HL-60/S4 treated with phorbol 12-myristate 13-acetate at 8.2 ng/mL for 4 days and 3 days (cell line): ENCODE data around the gene CPNE7.

Source experiments
- in situ Hi-C: fragments of 300-500 bp; cut with MboI; formaldehyde crosslinking; loops from 2 replicates; pipeline ENCODE4 v1.15.0; 2022; ENCODE audit warnings: low sequenced_read_pairs

Gene CPNE7

GRCh38 chr16:89548344-89549006 lies 27.1 kb upstream of the CPNE7 start:
- in situ Hi-C loops, result no loop called here

GRCh38 chr16:89549007-89549700 lies 26.4 kb upstream of the CPNE7 start:
- in situ Hi-C loops, result no loop called here

- in situ Hi-C loops, result no loop called here
Observed at GRCh38 chr16:89550421-89551007, 25.0 kb upstream of the CPNE7 start.

GRCh38 chr16:89552329-89552728 lies 23.2 kb upstream of the CPNE7 start:
- in situ Hi-C loops, result no loop called here

- in situ Hi-C loops, result no loop called here
Observed at GRCh38 chr16:89552913-89553312, 22.6 kb upstream of the CPNE7 start.

- in situ Hi-C loops, result no loop called here
Observed at GRCh38 chr16:89553733-89554132, 21.8 kb upstream of the CPNE7 start.

- in situ Hi-C loops, result no loop called here
Observed at GRCh38 chr16:89554343-89554742, 21.2 kb upstream of the CPNE7 start.

- in situ Hi-C loops, result no loop called here
Observed at GRCh38 chr16:89555265-89555664, 20.3 kb upstream of the CPNE7 start.

GRCh38 chr16:89555780-89556179 lies 19.8 kb upstream of the CPNE7 start:
- in situ Hi-C loops, result no loop called here

GRCh38 chr16:89556750-89557689 lies 18.5 kb upstream of the CPNE7 start:
- in situ Hi-C loops, result no loop called here

- in situ Hi-C loops, result no loop called here
Observed at GRCh38 chr16:89557690-89558490, 17.7 kb upstream of the CPNE7 start.

- in situ Hi-C loops, result no loop called here
Observed at GRCh38 chr16:89560378-89561141, 15.0 kb upstream of the CPNE7 start, which contains the start of gene RPL13. Gene RPL13 (plus strand): TSS chr16:89560682. CDS start chr16:89560960, 278 bp downstream.

- in situ Hi-C loops, result no loop called here
Observed at GRCh38 chr16:89561142-89561883, 14.2 kb upstream of the CPNE7 start.

GRCh38 chr16:89561884-89562599 lies 13.5 kb upstream of the CPNE7 start:
- in situ Hi-C loops, result no loop called here

- in situ Hi-C loops, result no loop called here
Observed at GRCh38 chr16:89562939-89563338, 12.6 kb upstream of the CPNE7 start.

GRCh38 chr16:89563639-89564392 lies 11.7 kb upstream of the CPNE7 start:
- in situ Hi-C loops, result no loop called here

- in situ Hi-C loops, result no loop called here
Observed at GRCh38 chr16:89564476-89565255, 10.9 kb upstream of the CPNE7 start.
